ENCODE data around the gene SIDT2. TPM values are rescaled to one million over a fixed set of nuclear protein-coding genes. Genes with fewer than 3 reads are reported as not detected.

SIDT2 gene
- total RNA-seq, 2 experiments from 2014 or later, result 16.6 to 17.3 TPM

DNA sequence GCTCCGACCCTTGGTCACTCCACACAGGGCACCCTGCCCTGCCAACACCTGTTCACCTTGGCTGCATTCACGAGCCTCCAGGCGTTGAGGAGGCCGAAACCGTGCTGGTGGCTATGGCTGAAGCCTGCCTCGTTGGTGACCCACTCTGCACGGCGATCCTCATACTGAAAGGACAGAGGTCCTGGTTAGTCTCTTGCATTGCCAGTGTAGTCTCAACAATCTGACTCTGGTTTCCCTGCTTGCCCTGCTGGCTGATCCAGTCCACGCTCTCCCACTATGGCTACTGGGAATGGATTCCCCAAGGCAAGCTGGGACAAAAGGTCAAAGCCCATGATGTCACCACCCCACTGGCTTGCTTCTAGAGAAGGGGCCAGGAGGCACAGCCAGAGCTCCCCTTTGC lies 40.5 kb downstream of the SIDT2 start:
- TF ChIP-seq, protein P1, sequence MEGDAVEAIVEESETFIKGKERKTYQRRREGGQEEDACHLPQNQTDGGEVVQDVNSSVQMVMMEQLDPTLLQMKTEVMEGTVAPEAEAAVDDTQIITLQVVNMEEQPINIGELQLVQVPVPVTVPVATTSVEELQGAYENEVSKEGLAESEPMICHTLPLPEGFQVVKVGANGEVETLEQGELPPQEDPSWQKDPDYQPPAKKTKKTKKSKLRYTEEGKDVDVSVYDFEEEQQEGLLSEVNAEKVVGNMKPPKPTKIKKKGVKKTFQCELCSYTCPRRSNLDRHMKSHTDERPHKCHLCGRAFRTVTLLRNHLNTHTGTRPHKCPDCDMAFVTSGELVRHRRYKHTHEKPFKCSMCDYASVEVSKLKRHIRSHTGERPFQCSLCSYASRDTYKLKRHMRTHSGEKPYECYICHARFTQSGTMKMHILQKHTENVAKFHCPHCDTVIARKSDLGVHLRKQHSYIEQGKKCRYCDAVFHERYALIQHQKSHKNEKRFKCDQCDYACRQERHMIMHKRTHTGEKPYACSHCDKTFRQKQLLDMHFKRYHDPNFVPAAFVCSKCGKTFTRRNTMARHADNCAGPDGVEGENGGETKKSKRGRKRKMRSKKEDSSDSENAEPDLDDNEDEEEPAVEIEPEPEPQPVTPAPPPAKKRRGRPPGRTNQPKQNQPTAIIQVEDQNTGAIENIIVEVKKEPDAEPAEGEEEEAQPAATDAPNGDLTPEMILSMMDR (IDR thresholded peaks at IDR 0.05), result no peak

DNA sequence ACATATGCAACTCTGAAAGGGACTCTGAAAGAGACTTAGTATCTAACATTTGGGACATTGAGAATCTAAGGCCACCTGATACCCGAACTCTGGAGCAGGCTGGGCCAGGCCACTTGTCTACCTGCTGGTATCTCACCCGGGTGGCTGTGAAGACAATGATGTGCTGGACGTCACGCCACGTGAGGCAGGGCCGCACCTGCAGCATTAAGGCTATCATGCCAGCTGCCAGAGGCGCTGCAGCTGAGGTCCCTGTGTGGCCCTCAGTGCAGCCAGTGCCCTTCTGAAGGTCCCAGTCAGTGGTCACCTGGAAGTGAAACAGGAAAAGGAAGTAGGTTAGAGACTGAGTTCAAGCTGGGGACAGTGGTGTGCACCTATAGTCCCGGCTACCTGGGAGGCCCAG lies 40.9 kb downstream of the SIDT2 start:
- no peaks in the 10 kb centered on the region for H3K27me3 Mint-ChIP-seq
- DNase-seq (no peak), ATAC-seq (no peak)
- no peaks in the 10 kb centered on the region for H3K9me3 Mint-ChIP-seq
- peaks cover 54% of the 10 kb centered on the region for H3K36me3 Mint-ChIP-seq (ENCODE audit: low read depth)
- H3K27ac Mint-ChIP-seq, result peak overlapping the region; percentile 42
- ChIA-PET CTCF (interaction anchor here (1.1 to 2.2 kb wide), 3 partner anchors 8 to 38 kb away, joined by 4 to 12 read pairs (median 4); partner anchors contain the start of gene PCSK7), POLR2A (interaction anchor here (0.6 to 3.6 kb wide), 4 partner anchors 8 to 17 kb away, joined by 3 to 21 read pairs (median 3); no protein-coding TSS in a partner anchor)
- intact Hi-C loops (cut with micrococcal nuclease), result no loop called here
- TF ChIP-seq, protein P1 (IDR thresholded peaks at IDR 0.05), result no peak
- H3K4me1 Mint-ChIP-seq (ENCODE audit: low read depth), result peaks cover 4% of the 10 kb centered on the region
- no peak overlapping the region for H3K4me3 Mint-ChIP-seq

More for the DNA sequence above, 40.5 kb downstream of the SIDT2 start:
- intact Hi-C loops (cut with micrococcal nuclease), result no loop called here
- Mint-ChIP-seq H3K4me1 (ENCODE audit: low read depth) (peaks cover 4% of the 10 kb centered on the region), H3K27ac (peak overlapping the region; percentile 42), H3K9me3 (no peaks in the 10 kb centered on the region), H3K36me3 (ENCODE audit: low read depth) (peaks cover 53% of the 10 kb centered on the region), H3K4me3 (no peak overlapping the region), H3K27me3 (no peaks in the 10 kb centered on the region)
- DNase-seq (no peak), ATAC-seq (no peak)
- ChIA-PET CTCF (interaction anchor here (1.5 to 2.2 kb wide), 3 partner anchors 8 to 38 kb away, joined by 4 to 12 read pairs (median 5); partner anchors contain the start of gene PCSK7), POLR2A (interaction anchor here (3.6 kb wide), 1 partner anchor 17 kb away, joined by 21 read pairs; no protein-coding TSS in a partner anchor)

DNA sequence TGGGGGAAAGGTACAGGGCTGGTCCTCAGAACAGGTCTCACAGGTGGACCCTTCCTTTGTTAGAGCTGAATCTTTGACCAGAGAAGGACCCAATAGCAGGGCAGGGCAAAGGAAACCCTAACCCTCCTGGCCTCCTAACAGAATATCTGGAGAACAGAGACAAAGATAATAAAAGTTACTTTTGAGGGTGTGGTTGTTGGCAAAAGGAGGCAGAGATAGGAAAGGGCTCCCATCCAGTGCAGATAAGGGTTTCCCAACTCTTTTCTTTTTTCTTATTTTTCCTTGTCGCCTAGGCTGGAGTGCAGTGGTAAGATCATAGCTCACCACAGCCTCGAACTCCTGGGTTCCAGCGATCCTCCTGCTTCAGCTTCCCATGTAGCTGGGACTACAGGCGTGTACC lies 41.5 kb downstream of the SIDT2 start:
- no peaks in the 10 kb centered on the region for H3K27me3 Mint-ChIP-seq
- intact Hi-C loops (cut with micrococcal nuclease), result no loop called here

DNA sequence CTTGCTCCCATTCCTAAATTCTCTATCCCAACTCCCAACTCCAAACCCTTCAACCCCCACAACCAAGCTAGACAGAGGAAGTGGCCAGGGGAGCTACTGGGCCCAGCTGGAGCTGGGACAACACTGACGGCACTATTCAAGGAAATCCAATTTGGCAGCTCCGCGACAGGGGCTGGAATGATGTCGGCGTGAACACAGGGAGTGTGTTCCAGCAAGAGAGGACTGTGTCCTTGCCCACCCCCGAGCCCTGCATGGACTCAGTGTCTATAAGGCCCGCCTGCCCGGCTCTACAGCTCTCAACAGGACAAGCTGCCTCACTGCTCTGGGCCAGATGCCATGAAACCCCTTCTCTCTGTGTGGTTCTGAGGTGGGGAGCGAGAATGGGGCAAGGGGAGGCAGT lies 42.0 kb downstream of the SIDT2 start:
- H3K36me3 Mint-ChIP-seq (ENCODE audit: low read depth), result peaks cover 55% of the 10 kb centered on the region

More for the DNA sequence above, 41.5 kb downstream of the SIDT2 start:
- ATAC-seq (no peak), DNase-seq (no peak)
- Mint-ChIP-seq H3K4me1 (ENCODE audit: low read depth) (peaks cover 4% of the 10 kb centered on the region), H3K27ac (no peak overlapping the region), H3K4me3 (no peak overlapping the region), H3K9me3 (no peaks in the 10 kb centered on the region), H3K36me3 (ENCODE audit: low read depth) (peaks cover 51% of the 10 kb centered on the region)
- POLR2A ChIA-PET, result interaction anchor here (0.6 to 3.6 kb wide), 5 partner anchors 9 to 1067 kb away, joined by 3 to 21 read pairs (median 3); no protein-coding TSS in a partner anchor
- CTCF ChIA-PET, result interaction anchor here (0.7 to 1.3 kb wide), 3 partner anchors 11 to 38 kb away, joined by 3 to 4 read pairs (median 4); no protein-coding TSS in a partner anchor
- TF ChIP-seq, protein P1 (IDR thresholded peaks at IDR 0.05), result no peak

More for the DNA sequence above, 42.0 kb downstream of the SIDT2 start:
- peaks cover 4% of the 10 kb centered on the region for H3K4me1 Mint-ChIP-seq (ENCODE audit: low read depth)
- H3K9me3 Mint-ChIP-seq, result no peaks in the 10 kb centered on the region
- no peak overlapping the region for H3K27ac Mint-ChIP-seq
- TF ChIP-seq, protein P1 (IDR thresholded peaks at IDR 0.05), result no peak
- ChIA-PET POLR2A (interaction anchor here (1.1 to 3.6 kb wide), 3 partner anchors 10 to 76 kb away, joined by 3 to 21 read pairs (median 10); partner anchors contain the start of gene PAFAH1B2), CTCF (interaction anchor here (1.1 to 1.3 kb wide), 2 partner anchors 10 to 11 kb away, joined by 4 read pairs; no protein-coding TSS in a partner anchor)
- ATAC-seq (no peak), DNase-seq (no peak)
- H3K27me3 Mint-ChIP-seq, result no peaks in the 10 kb centered on the region
- no peak overlapping the region for H3K4me3 Mint-ChIP-seq
- intact Hi-C loops (cut with micrococcal nuclease), result no loop called here

Data from activated CD8-positive, alpha-beta T cell treated with anti-CD3 and anti-CD28 coated beads for 36 hours (primary cell).